ENCODE data around the gene DPH1. TPM values are rescaled to one million over a fixed set of nuclear protein-coding genes. Genes with fewer than 3 reads are reported as not detected.

Gene DPH1
- total RNA-seq, 1 donor, result 28.8 TPM

DNA sequence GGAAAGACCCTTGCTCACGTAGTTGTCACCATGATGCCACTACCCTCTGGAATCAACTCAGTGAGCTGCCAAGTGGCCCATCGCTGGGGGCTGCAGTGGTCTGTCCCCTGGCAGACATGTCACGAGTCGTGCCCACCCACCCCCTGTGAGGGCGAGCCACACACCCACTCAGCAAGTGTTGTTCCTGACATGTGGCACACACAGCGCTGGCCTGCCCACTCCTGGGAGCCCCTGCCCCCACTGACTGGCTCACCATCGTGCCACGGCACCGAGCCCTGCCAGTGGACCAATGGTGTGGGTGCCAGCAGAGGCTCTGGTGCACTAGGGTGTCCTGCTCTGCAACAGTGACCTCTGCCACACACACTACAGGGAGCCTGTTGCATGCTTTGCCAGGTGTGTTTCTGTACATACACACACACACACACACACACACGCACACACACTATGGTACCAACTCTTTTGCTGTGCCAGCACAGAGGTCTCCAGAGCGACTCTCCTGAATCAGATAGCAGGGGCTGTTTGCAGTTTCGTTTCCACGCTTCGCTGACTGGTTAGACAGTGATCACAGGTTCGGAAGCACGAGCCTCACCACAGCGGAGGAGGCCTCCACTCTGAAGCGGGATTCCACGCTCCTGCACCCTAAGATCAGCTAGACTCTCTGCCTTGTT is 12.5 kb upstream of the DPH1 start:
- TF ChIP-seq, protein P1, sequence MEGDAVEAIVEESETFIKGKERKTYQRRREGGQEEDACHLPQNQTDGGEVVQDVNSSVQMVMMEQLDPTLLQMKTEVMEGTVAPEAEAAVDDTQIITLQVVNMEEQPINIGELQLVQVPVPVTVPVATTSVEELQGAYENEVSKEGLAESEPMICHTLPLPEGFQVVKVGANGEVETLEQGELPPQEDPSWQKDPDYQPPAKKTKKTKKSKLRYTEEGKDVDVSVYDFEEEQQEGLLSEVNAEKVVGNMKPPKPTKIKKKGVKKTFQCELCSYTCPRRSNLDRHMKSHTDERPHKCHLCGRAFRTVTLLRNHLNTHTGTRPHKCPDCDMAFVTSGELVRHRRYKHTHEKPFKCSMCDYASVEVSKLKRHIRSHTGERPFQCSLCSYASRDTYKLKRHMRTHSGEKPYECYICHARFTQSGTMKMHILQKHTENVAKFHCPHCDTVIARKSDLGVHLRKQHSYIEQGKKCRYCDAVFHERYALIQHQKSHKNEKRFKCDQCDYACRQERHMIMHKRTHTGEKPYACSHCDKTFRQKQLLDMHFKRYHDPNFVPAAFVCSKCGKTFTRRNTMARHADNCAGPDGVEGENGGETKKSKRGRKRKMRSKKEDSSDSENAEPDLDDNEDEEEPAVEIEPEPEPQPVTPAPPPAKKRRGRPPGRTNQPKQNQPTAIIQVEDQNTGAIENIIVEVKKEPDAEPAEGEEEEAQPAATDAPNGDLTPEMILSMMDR (IDR thresholded peaks at IDR 0.05; ENCODE audit: insufficient read depth, low read length), result no peak
- no peak for DNase-seq (ENCODE audit: low read depth)
- no peak overlapping the region for H3K4me3 ChIP-seq (ENCODE audit: low read depth, low read length)

DNA sequence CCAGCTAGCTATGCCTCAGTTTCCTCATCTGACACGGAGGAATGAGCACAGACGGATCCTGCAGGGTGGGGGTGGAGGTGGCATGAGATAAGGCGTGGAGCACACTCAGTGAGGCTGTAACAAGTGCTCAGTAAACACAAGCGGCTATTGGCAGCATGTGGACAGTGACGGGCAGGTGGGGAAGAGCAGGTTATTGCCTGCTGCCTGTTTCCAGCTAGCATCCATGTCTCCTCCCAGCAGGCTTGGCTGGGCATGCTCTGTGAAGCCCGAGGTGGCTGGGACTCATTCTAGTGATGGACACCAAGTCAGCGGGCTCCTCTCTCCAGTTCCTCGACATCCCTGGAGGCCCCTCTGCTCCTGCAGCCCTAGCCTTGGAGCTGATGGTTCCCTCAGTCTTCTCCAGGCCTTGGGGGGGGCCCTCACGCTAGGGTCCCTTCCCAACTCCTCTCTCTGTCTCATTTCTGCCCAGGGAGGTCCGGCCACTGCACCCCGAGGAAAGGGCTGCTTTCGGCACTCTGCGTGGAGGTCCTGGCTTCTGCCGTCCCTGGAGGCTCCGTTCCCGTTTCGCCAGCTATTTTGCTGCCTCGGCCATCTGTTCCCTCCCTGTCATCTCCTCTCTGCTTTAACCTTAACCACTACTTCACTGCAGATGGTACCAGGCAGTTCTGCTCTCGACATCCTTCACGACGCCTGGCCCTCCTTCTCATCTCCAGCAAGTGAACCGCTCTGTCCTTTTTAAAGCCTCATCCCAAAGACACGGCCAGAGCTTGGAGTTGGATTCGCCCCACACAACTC is 11.0 kb upstream of the DPH1 start:
- TF ChIP-seq, protein P1 (IDR thresholded peaks at IDR 0.05; ENCODE audit: insufficient read depth, low read length), result no peak
- no peak for DNase-seq (ENCODE audit: low read depth)
- no peak overlapping the region for H3K4me3 ChIP-seq (ENCODE audit: low read depth, low read length)

DNA sequence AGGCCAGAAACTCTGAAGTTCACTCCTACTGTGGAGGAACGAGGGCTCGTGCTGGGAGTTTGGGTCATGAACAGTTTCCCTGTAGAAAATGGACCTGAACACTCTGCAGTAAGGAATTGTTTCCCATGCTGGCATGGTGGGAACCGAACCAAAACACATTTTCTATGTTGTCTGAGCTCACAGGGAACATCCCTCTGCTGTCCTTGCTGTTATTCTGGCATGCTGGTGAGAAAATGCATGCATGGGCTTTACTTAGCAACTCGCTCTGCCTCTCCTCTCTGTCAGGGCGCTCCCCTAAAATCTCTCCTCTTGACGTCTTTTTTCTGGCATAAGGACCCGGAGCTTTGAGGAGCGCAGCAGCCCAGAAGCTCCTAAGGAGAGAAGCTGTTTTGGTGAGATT is 10.2 kb upstream of the DPH1 start:
- H3K4me3 ChIP-seq (ENCODE audit: low read depth, low read length), result no peak overlapping the region
- TF ChIP-seq, protein P1 (IDR thresholded peaks at IDR 0.05; ENCODE audit: insufficient read depth, low read length), result no peak
- DNase-seq (ENCODE audit: low read depth), result no peak

DNA sequence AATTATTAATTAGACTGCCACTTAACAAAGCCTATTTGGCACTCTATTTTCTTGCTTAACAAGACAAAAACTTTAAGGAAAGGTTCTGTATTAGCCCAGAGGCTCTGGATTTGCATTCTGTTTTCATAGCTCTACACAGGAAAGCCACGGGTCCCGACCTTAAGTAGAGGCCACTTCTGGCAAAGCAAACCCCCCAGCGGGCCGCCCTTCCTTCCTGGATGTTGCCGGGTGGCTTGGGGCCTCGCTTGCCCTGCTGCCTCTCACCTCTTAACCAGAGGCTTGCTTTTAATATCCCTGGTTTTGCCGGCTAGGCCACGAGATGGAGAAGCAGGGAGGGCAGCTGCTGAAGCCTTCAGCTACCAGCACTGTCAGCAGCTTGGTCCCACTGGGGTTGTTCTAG is 9.2 kb upstream of the DPH1 start:
- no peak for DNase-seq (ENCODE audit: low read depth)
- H3K4me3 ChIP-seq (ENCODE audit: low read depth, low read length), result no peak overlapping the region
- TF ChIP-seq, protein P1 (IDR thresholded peaks at IDR 0.05; ENCODE audit: insufficient read depth, low read length), result no peak

DNA sequence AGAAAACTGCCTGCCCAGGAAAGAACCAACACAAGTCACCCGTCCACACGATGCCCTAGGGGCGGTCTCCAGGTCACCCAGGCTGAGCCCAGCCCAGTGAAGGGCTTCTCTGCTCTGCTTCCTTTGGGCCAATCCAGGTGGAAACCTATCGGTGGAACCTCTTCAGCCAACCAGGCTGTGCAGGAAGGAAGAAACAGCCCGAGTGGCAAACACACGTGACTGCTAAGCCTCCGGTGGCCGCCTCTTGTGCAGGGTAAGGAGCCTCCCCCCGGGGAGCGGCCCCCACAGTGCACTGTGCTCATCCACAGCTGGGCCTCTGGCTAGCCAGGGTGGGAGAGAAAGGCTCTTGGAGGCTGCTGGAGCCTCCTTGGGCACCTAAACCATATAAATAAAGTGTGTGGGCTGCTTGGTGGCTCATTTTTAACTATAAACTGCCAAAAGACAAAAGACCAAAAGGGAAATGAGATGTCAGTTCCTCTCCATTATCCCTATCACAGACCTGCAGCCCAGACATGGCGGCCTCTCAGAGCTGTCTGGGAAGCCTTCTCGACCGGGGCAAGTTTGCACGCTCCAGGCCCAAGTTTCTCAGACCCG is 7.2 kb upstream of the DPH1 start:
- TF ChIP-seq, protein P1 (IDR thresholded peaks at IDR 0.05; ENCODE audit: insufficient read depth, low read length), result no peak
- no peak overlapping the region for H3K4me3 ChIP-seq (ENCODE audit: low read depth, low read length)
- DNase-seq (ENCODE audit: low read depth), result no peak

DNA sequence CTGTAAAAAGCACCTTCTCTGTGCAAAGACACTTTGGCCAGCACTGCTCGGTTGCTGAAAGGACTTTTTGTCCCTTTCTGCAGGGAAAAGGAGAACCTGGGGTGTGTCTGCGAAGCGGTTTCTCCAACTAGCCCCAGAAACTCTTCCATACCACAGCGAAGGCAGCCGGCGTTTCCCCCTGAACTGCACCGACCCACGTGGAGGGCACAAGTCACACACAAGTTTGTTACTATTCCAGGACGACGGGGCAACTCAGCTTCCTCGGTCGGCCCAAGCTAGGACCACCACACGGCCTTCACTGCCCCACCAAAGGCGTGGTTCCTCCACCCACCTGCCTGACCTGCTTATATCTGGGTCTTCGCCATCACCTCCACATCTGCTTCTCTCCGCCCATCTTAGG is 6.7 kb upstream of the DPH1 start:
- no peak overlapping the region for H3K4me3 ChIP-seq (ENCODE audit: low read depth, low read length)
- no peak for DNase-seq (ENCODE audit: low read depth)
- TF ChIP-seq, protein P1 (IDR thresholded peaks at IDR 0.05; ENCODE audit: insufficient read depth, low read length), result no peak

Data from fibroblast of the aortic adventitia (primary cell).